ENCODE results near the gene G6PC1.
"Not testable (repeated sequence)": the region's sequence is repeated elsewhere in the genome, so short reads cannot be mapped to it uniquely, and the experiment has no call there.

Gene G6PC1

GRCh38 chr17:42873932-42874695 is 26.5 kb upstream of the G6PC1 start:
- DNase-seq: not testable (repeated sequence)

DNA sequence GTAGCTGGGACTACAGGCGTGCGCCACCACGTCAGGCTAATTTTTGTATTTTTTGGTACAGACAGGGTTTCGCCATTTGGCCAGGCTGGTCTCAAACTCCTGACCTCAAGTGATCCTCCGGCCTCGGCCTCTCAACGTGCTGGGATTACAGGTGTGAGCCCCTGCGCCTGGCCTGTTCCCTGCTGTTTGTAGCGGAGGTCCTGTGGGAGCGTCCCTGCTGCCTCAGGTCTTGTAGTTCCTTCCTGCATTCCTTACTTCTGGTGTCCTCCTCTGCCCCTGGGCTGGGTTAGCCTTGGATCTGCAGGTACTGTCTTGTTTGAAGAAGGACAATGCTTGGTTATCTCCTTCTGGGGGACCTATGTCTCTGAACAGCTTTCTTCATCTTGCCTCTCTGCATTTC is 23.6 kb upstream of the G6PC1 start:
- no peak for DNase-seq

DNA sequence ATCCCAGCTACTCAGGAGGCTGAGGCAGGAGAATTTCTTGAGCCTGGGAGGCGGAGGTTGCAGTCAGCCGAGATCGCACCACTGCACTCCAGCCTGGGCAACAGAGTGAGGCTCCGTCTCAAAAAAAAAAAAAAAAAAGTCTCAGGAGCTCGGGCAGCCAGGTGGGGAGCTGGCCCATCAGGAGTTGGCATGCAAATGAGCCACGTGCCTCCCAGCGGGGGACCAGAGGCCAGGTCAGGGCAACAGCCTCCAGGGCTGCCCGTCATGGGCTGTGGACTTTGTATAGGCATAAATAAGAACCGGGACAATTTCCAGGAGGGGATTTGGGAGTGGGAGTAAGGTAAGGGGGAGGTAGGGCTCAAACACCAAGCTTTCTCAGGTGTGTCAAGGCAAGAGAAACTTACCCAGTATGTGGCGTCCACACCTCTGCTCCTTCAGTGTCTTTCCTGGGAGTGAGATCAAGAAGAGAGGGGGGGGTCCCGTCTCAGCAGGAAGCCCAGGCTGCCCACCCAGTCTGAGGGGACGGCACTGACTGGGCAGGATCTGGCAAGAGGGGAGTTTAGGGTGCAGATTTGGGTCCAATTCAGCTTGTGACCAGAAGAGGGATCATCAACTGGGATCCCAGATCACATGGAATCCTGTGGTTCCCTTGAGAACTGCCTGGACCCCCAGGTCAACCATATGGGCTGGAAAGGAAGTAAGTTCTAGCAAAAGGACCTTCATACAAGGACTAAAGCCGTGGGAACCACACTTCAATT is 22.3 kb upstream of the G6PC1 start:
- DNase-seq: no peak

DNA sequence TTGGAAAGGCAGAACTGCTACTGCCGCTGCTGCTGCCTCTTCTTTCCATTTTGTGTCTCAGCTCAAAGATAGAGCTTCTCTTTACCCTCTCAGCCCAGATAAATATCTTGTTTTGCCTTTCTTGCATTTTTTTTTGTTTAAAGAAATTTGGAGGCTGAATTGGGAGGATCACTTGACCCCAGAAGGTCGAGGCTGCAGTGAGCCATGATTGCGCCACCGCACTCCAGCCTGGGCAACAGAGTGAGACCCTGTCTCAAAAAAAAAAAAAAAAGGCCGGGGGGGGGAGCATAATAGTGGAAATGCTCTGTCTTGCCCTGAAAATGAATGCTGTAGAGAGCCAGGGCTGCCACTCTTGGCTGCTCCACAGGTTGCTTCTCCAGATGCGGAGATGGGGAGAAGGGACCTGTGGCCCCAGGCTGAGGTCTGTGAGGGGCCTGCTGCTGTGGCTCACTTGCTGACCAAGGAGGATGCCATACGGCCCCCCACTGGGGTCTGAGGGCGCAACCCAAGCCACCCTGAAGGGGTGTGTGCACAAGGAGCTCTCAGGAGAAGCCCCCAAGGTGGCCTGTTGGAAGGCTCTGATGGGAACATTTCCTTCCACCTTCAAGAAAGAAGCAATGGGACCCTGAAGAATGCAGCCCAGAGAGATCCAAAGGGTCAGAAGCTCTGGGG is 21.5 kb upstream of the G6PC1 start:
- no peak for DNase-seq

- no peak for DNase-seq
Observed at GRCh38 chr17:42879596-42879985, 21.0 kb upstream of the G6PC1 start.

- no peak for DNase-seq
Observed at GRCh38 chr17:42880776-42881310, 19.8 kb upstream of the G6PC1 start.

DNA sequence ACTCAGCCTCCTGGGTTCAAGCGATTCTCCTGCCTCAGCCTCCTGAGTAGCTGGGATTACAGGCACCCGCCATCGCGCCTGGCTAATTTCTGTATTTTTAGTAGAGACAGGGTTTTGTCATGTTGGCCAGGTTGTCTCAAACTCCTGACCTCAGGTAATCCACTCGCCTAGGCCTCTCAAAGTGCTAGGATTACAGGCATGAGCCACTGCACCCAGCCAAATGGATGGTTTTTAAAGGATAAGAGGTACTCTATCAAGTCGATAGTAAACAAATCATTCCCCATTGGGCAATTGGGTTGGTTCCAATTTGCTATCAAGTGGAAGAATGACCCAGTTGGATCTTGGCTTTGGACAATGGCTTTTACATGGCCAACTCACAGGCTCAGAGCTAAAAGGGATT is 18.9 kb upstream of the G6PC1 start:
- DNase-seq: not testable (repeated sequence)

GRCh38 chr17:42882166-42882565 is 18.4 kb upstream of the G6PC1 start:
- DNase-seq: no peak

DNA sequence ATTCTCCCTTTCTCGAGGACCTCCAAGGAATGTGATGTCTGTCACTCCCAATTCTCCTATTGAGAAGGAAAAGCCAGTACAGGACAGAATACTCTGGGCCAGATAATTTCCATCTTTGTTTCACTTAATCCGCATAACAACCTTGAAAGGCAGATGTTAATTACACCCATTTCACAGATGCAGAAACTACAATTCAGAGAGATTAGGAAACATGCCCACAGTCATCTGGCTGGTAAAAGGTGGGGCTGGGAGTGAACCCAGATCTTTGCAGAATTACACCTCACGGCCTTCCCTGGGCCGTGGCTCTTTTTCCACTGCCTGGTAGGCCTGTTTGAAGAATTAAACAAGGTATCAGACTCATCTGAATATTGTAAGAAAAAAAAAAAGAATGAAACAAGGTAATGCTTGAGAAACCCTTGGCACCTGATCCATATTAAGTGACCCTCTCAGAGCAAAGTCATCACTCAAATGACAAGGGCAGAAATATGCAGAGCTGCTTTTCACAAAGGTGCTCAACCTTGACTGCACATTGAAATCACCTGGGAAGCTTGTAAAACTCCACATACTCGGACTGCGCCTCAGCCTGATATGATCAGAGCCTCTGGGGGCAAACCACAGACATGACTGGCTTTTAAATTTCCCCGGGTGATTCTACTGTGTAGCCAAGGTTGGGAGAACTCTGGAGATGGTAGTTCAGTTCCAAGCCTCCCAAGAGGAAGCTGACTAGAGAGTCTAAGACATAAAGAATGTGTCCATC is 16.6 kb upstream of the G6PC1 start:
- DNase-seq: no peak

DNA sequence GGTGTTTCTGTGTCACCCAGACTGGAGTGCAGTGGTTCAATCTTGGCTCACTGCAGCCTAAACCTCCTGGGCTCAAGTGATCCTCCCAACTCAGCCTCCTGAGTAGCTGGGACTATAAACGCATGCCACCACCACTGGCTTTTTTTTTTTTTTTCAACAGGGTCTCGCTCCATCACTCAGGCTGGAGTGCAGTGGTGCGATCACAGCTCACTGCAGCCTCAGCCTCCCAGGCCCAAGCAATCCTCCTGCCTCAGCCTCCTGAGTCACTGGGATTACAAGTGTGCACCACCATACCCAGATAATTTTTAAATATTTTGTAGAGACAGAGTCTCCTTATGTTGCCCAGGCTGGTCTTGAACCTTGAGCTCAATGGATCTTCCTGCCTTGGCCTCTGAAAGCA is 14.8 kb upstream of the G6PC1 start:
- not testable (repeated sequence) for DNase-seq

DNA sequence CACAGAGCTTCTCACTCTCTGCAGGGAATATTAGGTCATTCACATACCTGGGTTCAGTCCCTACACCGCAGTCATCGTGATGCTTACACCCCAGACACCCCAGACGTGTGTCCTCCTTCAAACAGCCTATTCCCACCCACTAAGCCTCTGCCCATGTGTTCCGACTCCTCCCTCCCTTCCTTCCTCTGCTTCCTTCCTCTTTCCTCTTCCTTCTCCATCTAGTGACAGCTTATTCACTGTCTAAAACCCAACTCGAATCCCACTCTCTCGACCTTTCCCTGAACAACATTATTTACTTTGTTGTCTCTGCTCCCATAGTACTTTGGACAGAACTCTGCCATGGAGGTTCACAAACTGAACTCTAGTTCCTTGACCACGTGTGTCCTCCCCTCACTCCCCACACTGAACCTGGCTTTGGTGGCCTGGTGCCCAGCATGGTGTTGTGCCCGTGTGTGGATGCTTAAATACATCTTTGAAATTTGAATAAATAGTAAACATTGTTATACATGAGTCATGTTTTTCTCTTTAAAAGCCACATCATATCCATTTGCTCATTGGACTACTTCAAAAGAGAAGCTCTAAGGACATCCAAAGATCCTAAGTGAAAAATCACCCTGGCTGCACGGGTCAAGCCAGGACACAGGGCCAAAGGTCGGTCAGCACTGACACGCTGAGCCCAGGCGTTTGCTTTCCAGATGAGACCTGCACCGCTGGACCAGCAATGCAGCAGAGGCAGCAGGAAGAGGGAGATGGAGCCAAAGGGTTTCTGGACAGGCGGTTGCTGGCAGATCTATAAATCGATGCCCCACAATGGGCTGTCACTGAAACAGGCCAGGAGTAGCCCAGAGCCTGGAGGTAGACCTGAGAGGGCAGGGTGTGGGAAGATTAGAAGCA is 14.1 kb upstream of the G6PC1 start:
- no peak for DNase-seq

- no peak for DNase-seq
Observed at GRCh38 chr17:42889809-42890208, 10.8 kb upstream of the G6PC1 start.

- no peak for DNase-seq
Observed at GRCh38 chr17:42891539-42892152, 9.0 kb upstream of the G6PC1 start.

DNA sequence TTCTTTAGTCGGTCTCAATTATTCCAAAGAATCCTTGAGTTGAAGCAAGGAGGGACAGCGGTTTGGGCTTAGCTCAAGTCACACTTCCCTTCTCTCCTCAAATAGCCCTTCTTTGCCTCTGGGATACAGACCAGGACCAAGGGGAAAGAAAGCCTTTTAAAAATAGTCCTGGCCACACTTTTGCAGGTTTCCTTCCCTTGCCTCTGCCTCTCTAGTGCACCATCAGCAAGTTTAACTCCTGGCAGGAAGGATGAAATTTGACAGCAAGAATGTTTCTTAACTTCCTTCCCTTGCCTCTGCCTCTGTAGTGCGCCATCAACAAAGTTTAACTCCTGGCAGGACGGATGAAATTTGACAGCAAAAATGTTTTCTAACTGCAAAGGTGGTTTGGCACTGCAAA is 7.2 kb upstream of the G6PC1 start:
- DNase-seq: no peak

GRCh38 chr17:42894283-42895184 is 6.1 kb upstream of the G6PC1 start:
- no peak for DNase-seq

DNA sequence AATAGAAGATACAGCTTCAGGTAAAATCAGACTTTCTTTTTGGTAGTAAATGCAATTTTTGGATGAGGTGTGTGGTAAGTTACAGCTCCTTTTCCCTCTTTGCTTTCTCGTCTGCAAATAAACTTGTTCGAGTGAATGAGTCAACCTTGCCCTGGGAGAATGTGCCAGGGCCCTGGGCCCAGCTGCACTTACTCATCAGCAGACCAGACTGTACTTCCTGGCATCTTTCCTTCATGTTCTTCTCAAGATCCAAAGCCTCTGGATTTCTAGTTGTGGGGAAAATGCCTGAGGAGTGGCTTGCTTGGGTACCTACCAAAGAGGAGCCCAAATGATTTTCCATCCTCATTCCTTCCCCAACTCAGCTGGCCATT is 5.4 kb upstream of the G6PC1 start:
- DNase-seq: no peak

- no peak for DNase-seq
Observed at GRCh38 chr17:42898147-42898811, 2.3 kb upstream of the G6PC1 start.

DNA sequence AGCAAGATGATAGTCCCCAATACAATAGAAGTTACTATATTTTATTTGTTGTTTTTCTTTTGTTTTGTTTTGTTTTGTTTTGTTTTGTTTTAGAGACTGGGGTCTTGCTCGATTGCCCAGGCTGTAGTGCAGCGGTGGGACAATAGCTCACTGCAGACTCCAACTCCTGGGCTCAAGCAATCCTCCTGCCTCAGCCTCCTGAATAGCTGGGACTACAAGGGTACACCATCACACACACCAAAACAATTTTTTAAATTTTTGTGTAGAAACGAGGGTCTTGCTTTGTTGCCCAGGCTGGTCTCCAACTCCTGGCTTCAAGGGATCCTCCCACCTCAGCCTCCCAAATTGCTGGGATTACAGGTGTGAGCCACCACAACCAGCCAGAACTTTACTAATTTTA is 618 bp upstream of the G6PC1 start:
- DNase-seq: not testable (repeated sequence)

- DNase-seq: no peak
Observed at GRCh38 chr17:42901535-42902229, 1.1 kb downstream of the G6PC1 start.

Measured in stimulated activated CD4-positive, alpha-beta T cell treated with anti-CD3 and anti-CD28 coated beads, Interleukin-12 subunit alpha, Interleukin-12 subunit beta, amount 100 ng/mL, for 4 hours (primary cell).